Stimulated activated CD4-positive, alpha-beta T cell treated with anti-CD3 and anti-CD28 coated beads, Interleukin-15, amount 100 ng/mL, for 48 hours (primary cell): Measurements from ENCODE around the gene EHD1.

Source experiments
- DNase-seq, 2 donors: peaks; one replicate each; pipeline ENCODE4 v3.0.0-alpha.2; 2020; ENCODE audit warnings: low read depth in 2 of 2

Gene EHD1

GRCh38 chr11:64909653-64910343 is 31.4 kb upstream of the EHD1 start:
- DNase-seq: no peak

- no peak for DNase-seq
These were observed 30.3 kb upstream of the EHD1 start for GRCh38 chr11:64908766-64909165.

DNA sequence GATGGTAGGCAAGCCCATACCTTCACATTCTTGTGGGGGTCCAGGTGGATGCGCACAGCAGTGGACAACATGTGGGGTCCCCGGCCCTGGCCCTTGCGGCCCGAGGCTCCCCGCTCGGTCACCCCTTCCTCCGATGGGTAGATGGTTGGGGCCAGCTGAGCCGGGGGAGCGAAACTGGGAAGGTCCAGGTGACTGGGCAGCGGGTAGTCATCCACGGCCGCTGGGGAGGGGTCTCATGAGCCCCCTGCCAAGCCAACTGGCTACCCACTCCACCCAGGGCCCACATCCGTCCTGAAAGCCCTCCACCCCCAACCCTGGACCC is 27.9 kb upstream of the EHD1 start:
- no peak for DNase-seq

- no peak for DNase-seq
These were observed 27.3 kb upstream of the EHD1 start for GRCh38 chr11:64905516-64906313.

DNA sequence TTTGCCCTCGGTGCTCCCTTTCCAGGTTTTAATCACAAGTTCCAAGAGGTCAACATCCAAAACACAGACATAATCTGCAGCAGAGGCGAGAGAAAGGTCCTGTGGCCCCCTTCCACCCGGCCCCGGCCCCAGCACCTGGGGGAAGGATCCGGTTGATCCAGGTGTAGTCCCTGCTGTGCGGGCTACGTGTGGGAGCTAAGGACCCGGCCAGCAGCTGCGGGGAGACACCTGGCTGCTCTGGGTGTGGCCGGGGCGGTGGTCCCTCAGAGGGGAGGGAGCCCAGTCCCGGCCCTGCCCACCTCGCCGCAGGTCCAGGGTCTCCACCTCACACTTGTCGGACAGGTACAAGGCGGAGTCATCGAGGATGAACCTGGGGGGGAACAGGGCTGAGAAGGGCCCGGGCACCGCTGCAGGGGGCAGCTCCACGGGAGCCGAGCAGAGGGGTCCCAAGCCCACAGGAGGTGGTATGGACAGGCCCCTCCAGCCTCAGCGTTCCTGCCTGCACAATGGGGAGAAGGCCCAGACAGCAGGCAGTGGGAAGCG is 24.9 kb upstream of the EHD1 start:
- DNase-seq: no peak

DNA sequence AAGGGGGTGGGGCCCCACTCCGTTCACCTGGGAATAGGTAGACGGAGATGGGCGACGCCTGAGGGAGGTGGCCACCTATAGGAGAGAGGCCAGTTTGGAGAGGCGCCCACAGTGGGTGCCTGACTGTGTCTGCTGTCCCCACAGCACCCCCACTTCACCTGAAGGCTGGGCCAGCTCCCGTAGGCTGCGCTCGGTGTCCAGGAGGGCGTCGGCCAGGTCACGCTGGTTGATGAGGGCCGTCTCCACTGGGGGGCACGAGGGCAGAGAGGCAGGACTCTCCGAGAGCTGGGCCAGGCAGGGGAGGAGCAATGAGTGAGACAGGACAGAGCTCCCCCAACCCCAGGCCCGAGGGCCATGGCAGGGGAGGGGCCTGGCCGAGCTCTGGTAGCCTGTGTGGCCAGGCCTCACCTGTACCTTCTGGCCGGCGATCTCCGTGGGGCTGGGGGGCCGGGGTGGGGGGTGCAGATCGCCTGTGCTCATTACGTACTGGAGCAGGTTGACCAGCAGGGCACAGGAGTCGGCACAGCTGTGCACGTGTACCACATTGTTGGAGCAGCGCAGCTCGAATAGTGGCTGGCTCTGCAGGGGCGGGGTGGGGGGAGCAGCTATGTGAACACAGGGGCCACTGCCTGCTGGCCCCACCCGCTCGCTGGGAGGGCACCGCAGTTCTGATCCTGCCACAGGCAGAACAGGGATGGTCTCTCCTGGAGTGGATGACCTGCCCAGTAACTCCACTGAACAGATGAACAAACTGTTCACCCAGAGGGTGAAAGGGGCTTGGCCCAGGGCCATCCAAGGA is 23.9 kb upstream of the EHD1 start:
- DNase-seq: no peak

DNA sequence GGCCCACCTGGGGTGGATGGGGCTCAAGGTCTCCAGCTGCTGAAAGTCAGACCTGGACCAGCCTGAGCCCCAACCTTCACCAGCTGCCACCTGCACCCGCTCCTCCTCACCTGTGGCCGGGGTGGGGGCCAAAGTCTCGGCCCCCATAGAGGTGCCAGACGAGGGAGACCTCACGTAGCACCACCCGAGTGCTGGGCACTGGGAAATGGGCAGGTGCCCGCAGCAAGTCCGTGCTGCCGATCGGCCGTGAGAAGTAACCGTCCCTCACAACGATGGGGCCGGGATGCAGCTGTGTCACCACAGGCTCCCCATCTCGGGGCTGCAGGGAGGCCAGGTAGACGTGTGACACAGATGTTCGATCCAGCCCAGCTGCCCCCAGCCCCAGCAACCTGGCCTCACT is 22.4 kb upstream of the EHD1 start:
- DNase-seq: no peak

GRCh38 chr11:64900263-64900678 is 21.9 kb upstream of the EHD1 start:
- DNase-seq: peak; percentile 62 to 67

GRCh38 chr11:64898541-64898940 is 20.1 kb upstream of the EHD1 start:
- no peak for DNase-seq

GRCh38 chr11:64898076-64898445 is 19.6 kb upstream of the EHD1 start:
- no peak for DNase-seq

DNA sequence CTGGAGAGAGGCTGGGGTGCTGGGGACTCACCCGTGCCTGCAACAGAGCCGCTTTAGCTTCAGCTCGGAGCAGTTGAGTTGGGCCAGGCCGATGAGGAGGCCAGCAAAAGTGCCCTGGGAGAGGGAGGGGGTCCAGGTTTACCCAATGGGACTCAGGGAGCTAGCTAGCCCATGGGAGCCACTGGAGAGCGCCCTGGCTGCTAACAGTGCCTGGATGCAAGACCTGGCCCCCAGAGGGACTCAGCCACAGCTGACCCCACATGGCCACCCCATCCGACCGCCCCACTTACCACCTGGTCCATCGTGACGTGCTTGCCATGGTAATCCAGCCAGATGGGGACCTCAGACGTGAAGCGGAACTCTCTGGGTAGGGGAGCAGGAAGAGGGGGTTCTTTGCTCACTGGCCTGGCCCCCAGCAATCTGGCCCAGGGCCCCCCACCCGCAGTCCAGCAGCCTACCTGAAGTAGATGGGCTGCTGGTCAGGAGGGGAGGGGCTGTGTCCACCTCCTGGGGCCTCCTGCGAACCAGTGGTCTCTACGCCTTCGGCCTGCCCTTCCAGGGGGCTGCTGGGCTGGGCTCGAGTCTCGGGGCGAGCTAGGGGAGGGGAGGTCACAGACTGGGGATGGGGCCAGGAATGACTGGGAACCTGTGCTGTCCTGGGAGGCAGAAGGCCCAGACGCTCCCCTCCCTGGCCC is 19.1 kb upstream of the EHD1 start:
- no peak for DNase-seq

GRCh38 chr11:64896448-64897022 is 18.1 kb upstream of the EHD1 start:
- DNase-seq: no peak

DNA sequence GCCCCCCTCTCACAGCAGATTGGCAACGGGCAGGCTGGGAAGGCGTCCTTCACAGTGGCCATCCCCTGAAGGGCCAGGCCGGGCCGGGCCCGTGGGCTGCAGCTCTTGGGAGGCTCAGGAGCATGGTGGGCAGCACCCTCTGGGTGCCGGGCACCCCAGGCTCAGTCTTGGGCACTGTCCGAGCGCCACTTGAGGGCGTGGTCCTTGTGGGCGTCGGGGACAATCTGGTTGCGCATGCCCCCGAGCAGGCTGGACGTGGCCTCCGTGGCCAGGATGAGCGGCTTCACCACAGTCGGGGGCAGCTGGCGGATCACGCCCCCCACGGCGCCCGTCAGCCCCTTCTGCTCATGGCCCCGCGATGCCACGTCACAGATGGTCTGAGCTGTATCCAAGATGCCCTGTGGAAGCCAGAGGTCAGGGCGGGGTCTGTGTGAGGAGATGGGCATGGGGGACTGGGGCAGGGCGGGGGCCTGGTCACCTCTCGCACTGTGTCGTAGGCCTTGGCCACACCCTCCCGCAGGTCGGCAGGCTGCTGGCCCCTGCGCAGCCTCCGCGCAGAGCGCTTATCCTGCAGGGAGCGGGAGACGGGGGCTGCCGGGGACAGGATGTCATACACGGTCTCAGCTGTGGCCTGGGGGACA is 16.5 kb upstream of the EHD1 start:
- DNase-seq: no peak

DNA sequence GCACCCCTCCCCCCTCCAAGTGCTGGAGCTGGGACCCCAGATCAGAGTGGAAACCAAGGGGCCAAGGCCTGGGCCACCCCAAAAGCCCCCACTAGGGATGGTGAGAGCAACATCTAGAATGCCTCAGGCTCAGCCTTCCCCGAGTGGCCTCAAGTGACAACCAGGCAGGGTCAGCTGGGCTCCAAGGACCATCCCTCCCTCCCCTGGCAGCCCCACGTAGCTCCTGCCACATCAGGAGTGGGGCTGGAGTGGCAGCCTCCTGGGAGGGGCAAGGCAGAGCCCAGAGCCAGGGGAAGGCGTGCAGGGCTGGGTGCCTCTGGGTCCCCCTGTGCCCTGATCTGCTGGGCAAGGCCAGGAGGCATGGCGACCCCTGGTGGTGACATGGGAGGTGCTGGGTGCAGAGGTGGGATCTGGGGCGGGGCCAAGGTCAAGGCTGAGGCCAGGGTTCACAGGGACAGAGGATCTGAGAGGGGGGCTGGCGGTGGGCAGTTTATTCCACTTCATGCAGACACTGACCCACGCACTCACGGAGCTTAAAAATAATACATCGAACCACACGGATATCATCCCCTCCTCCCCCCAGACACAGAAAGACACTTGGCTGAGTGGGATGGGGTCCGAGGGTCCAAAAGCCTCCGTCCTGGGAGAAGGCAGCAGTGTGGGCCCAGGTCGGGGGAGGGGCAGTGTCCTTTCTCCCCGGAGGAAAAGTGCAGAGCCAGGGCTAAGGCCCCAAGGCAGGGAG is 15.8 kb upstream of the EHD1 start:
- DNase-seq: peak; percentile 83 to 91

- no peak for DNase-seq
These were observed 15.0 kb upstream of the EHD1 start for GRCh38 chr11:64893194-64894069.

- no peak for DNase-seq
These were observed 14.4 kb upstream of the EHD1 start for GRCh38 chr11:64892838-64893193.

GRCh38 chr11:64892411-64892831 is 14.0 kb upstream of the EHD1 start:
- DNase-seq: no peak

- DNase-seq: no peak
These were observed 13.5 kb upstream of the EHD1 start for GRCh38 chr11:64891880-64892279.

- no peak for DNase-seq
These were observed 12.9 kb upstream of the EHD1 start for GRCh38 chr11:64891215-64891848.
